NCI-H2196 (cell line): Measurements from ENCODE around the gene P3H1.
"Not testable (repeated sequence)": the region's sequence is repeated elsewhere in the genome, so short reads cannot be mapped to it uniquely, and the experiment has no call there.

Experiments
- DNase-seq: peaks from one replicate; lab custom pipeline; 2025; ENCODE audit not compliant: unreplicated experiment; lab: John Stamatoyannopoulos, UW

P3H1 gene

GRCh38 chr1:42766741-42767509 lies at the start of gene P3H1, which contains the start of gene C1orf50:
Gene P3H1 (minus strand): TSS chr1:42767028. CDS start chr1:42766971, 57 bp downstream.
Gene C1orf50 (plus strand): TSS chr1:42767249. CDS start chr1:42767312, 63 bp downstream.
- DNase-seq: peak; percentile 99

- no peak for DNase-seq
Measured at GRCh38 chr1:42815941-42816584, 49.2 kb upstream of the P3H1 start.

- DNase-seq: not testable (repeated sequence)
Measured at GRCh38 chr1:42814815-42815214, 48.0 kb upstream of the P3H1 start.

GRCh38 chr1:42807056-42807668 lies 40.3 kb upstream of the P3H1 start:
- DNase-seq: no peak

- no peak for DNase-seq
Measured at GRCh38 chr1:42806593-42806992, 39.8 kb upstream of the P3H1 start.

- no peak for DNase-seq
Measured at GRCh38 chr1:42806171-42806570, 39.3 kb upstream of the P3H1 start.

GRCh38 chr1:42801832-42802473 lies 35.1 kb upstream of the P3H1 start:
- no peak for DNase-seq

GRCh38 chr1:42797979-42798378 lies 31.2 kb upstream of the P3H1 start:
- DNase-seq: no peak

- no peak for DNase-seq
Measured at GRCh38 chr1:42797414-42797813, 30.6 kb upstream of the P3H1 start.

- no peak for DNase-seq
Measured at GRCh38 chr1:42793824-42794223, 27.0 kb upstream of the P3H1 start.

- no peak for DNase-seq
Measured at GRCh38 chr1:42788021-42788420, 21.2 kb upstream of the P3H1 start.

- no peak for DNase-seq
Measured at GRCh38 chr1:42786097-42786496, 19.3 kb upstream of the P3H1 start.

- no peak for DNase-seq
Measured at GRCh38 chr1:42784946-42785693, 18.3 kb upstream of the P3H1 start, which contains the start of gene TMEM269. Gene TMEM269 (plus strand): TSS chr1:42784991. CDS start chr1:42789894, 4,903 bp downstream.

- DNase-seq: no peak
Measured at GRCh38 chr1:42784547-42784945, 17.7 kb upstream of the P3H1 start.

- no peak for DNase-seq
Measured at GRCh38 chr1:42783092-42783491, 16.3 kb upstream of the P3H1 start.

- DNase-seq: no peak
Measured at GRCh38 chr1:42780176-42780575, 13.3 kb upstream of the P3H1 start.

- DNase-seq: no peak
Measured at GRCh38 chr1:42779725-42780124, 12.9 kb upstream of the P3H1 start.

GRCh38 chr1:42777852-42778251 lies 11.0 kb upstream of the P3H1 start:
- peak; percentile 62 for DNase-seq

- DNase-seq: no peak
Measured at GRCh38 chr1:42776502-42776901, 9.7 kb upstream of the P3H1 start.

- no peak for DNase-seq
Measured at GRCh38 chr1:42774928-42775526, 8.2 kb upstream of the P3H1 start.
